MCF 10A (cell line): ENCODE data around the gene GDI1. TPM values are rescaled to one million over a fixed set of nuclear protein-coding genes. Genes with fewer than 3 reads are reported as not detected.

ENCODE experiments used
- BruUV-seq: library from RNA; stranded (reverse); fragments of 400-500 nt; replicated peaks from 2 replicates; lab custom pipeline; 2021; lab: Mats Ljungman, UMichigan
- CTCF ChIA-PET: fragments of 300-600 bp; sonication (Branson Sonifier 250); formaldehyde crosslinking; extraction: SDS; loops from one replicate; lab custom pipeline; 2021; ENCODE audit warnings: antibody characterized with exemption, inconsistent platforms; lab: Yijun Ruan, JAX
- POLR2A ChIA-PET: fragments of 300-600, 350-650 bp; sonication (Branson Sonifier 250); formaldehyde crosslinking; extraction: SDS; loops from one replicate; lab custom pipeline; 2020; ENCODE audit warnings: antibody characterized with exemption, inconsistent platforms; lab: Yijun Ruan, JAX
- DNase-seq: peaks from one replicate; pipeline ENCODE4 v3.0.0-alpha.2; 2018; ENCODE audit not compliant: unreplicated experiment
- H3K27ac Mint-ChIP-seq: one replicate; pipeline ENCODE4 v1.8.0; 2022; ENCODE audit warnings: mild to moderate bottlenecking, low read depth, mixed read lengths; ENCODE audit not compliant: unreplicated experiment
- H3K27me3 Mint-ChIP-seq: one replicate; pipeline ENCODE4 v1.8.0; 2022; ENCODE audit warnings: mixed read lengths; ENCODE audit not compliant: insufficient read depth, unreplicated experiment
- H3K36me3 Mint-ChIP-seq: one replicate; pipeline ENCODE4 v1.8.0; 2022; ENCODE audit warnings: mild to moderate bottlenecking, moderate library complexity, mixed read lengths; ENCODE audit not compliant: insufficient read depth, unreplicated experiment
- H3K4me1 Mint-ChIP-seq: one replicate; pipeline ENCODE4 v1.8.0; 2022; ENCODE audit warnings: mixed read lengths; ENCODE audit not compliant: insufficient read depth, unreplicated experiment
- H3K4me3 Mint-ChIP-seq: one replicate; pipeline ENCODE4 v1.8.0; 2022; ENCODE audit warnings: mild to moderate bottlenecking, moderate library complexity, mixed read lengths; ENCODE audit not compliant: unreplicated experiment
- H3K9me3 Mint-ChIP-seq: one replicate; pipeline ENCODE4 v1.8.0; 2022; ENCODE audit warnings: mixed read lengths; ENCODE audit not compliant: unreplicated experiment
- CTCF ChIP-seq: fragments of 200-600 bp; IDR thresholded peaks from one replicate; pipeline ENCODE4 v1.8.0; 2022; ENCODE audit warnings: antibody characterized with exemption, mild to moderate bottlenecking; ENCODE audit not compliant: unreplicated experiment
- intact Hi-C: fragments of 100-400 bp; cut with micrococcal nuclease; formaldehyde crosslinking; loops from 2 replicates; pipeline ENCODE4 v1.14.1; 2022
- total RNA-seq: library from RNA; stranded (reverse); gene quantifications from 2 replicates; pipeline ENCODE4 v1.2.3, GENCODE V29; 2022

GDI1 gene
- total RNA-seq, 1 experiment from 2014 or later = 89.9 TPM

- no peak for DNase-seq
- Mint-ChIP-seq H3K4me3 (no peak overlapping the region), H3K9me3 (no peaks in the 10 kb centered on the region), H3K27me3 (peaks cover 23% of the 10 kb centered on the region), H3K36me3 (peaks cover 18% of the 10 kb centered on the region), H3K27ac (no peak overlapping the region), H3K4me1 (peaks cover 7% of the 10 kb centered on the region)
- no TSS peak for BruUV-seq
- intact Hi-C loops = no loop called here
- TF ChIP-seq CTCF = no peak
- POLR2A ChIA-PET = no interaction called here
- CTCF ChIA-PET = interaction anchor here (1.5 kb wide), 1 partner anchor 83 kb away, joined by 4 read pairs; no protein-coding TSS in a partner anchor
Observed at GRCh38 chrX:154482786-154483185, 45.8 kb downstream of the GDI1 start.

GRCh38 chrX:154483325-154483724 lies 46.4 kb downstream of the GDI1 start:
- BruUV-seq = no TSS peak
- no peaks in the 10 kb centered on the region for H3K9me3 Mint-ChIP-seq
- peaks cover 23% of the 10 kb centered on the region for H3K27me3 Mint-ChIP-seq
- TF ChIP-seq CTCF = no peak
- POLR2A ChIA-PET = interaction anchor here (1.2 kb wide), 1 partner anchor 73 kb away, joined by 3 read pairs; no protein-coding TSS in a partner anchor
- DNase-seq = no peak
- no peak overlapping the region for H3K4me3 Mint-ChIP-seq
- H3K4me1 Mint-ChIP-seq = peaks cover 7% of the 10 kb centered on the region
- intact Hi-C loops = no loop called here
- CTCF ChIA-PET = interaction anchor here (0.8 to 1.5 kb wide), 2 partner anchors 44 to 83 kb away, joined by 4 read pairs; no protein-coding TSS in a partner anchor
- H3K36me3 Mint-ChIP-seq = peaks cover 24% of the 10 kb centered on the region
- H3K27ac Mint-ChIP-seq = no peak overlapping the region

- ChIA-PET CTCF (interaction anchor here (0.6 to 0.8 kb wide), 2 partner anchors 39 to 43 kb away, joined by 3 to 4 read pairs; no protein-coding TSS in a partner anchor), POLR2A (interaction anchor here (1.0 to 3.5 kb wide), 5 partner anchors 9 to 111 kb away, joined by 3 to 13 read pairs (median 4); no protein-coding TSS in a partner anchor)
- Mint-ChIP-seq H3K4me1 (peaks cover 7% of the 10 kb centered on the region), H3K36me3 (peaks cover 24% of the 10 kb centered on the region), H3K9me3 (no peaks in the 10 kb centered on the region), H3K27ac (no peak overlapping the region), H3K27me3 (peaks cover 23% of the 10 kb centered on the region), H3K4me3 (peak overlapping the region; percentile 36)
- intact Hi-C loops = no loop called here
- DNase-seq = peak; percentile 15
- BruUV-seq = no TSS peak
- TF ChIP-seq CTCF = no peak
Observed at GRCh38 chrX:154484255-154485149, 47.5 kb downstream of the GDI1 start.
